Calu3 (cell line): ENCODE data around the gene MBD4. TPM values are rescaled to one million over a fixed set of nuclear protein-coding genes. Genes with fewer than 3 reads are reported as not detected.

Source experiments
- BruUV-seq: library from RNA; stranded (reverse); fragments of 400-500 nt; replicated peaks from 2 replicates; lab custom pipeline; 2021; lab: Mats Ljungman, UMichigan
- CTCF ChIA-PET: fragments of 300-600 bp; sonication (Branson Sonifier 250); formaldehyde crosslinking; loops from one replicate; lab custom pipeline; 2022; ENCODE audit warnings: antibody characterized with exemption; lab: Charles Lee
- DNase-seq: peaks from one replicate; pipeline ENCODE4 v3.0.0; 2022
- H3K27ac Mint-ChIP-seq: one replicate; pipeline ENCODE4 v1.8.0; 2022; ENCODE audit warnings: mixed read lengths; ENCODE audit not compliant: unreplicated experiment
- H3K27me3 Mint-ChIP-seq: one replicate; pipeline ENCODE4 v1.8.0; 2022; ENCODE audit warnings: mixed read lengths; ENCODE audit not compliant: unreplicated experiment
- H3K36me3 Mint-ChIP-seq: one replicate; pipeline ENCODE4 v1.8.0; 2022; ENCODE audit warnings: mild to moderate bottlenecking, moderate library complexity, mixed read lengths; ENCODE audit not compliant: insufficient read depth, unreplicated experiment
- H3K4me1 Mint-ChIP-seq: one replicate; pipeline ENCODE4 v1.8.0; 2022; ENCODE audit warnings: mild to moderate bottlenecking, low read depth, mixed read lengths; ENCODE audit not compliant: unreplicated experiment
- H3K4me3 Mint-ChIP-seq: one replicate; pipeline ENCODE4 v1.8.0; 2022; ENCODE audit warnings: mild to moderate bottlenecking, low read depth, moderate library complexity, mixed read lengths; ENCODE audit not compliant: unreplicated experiment
- H3K9me3 Mint-ChIP-seq: one replicate; pipeline ENCODE4 v1.8.0; 2022; ENCODE audit warnings: low read depth, mixed read lengths; ENCODE audit not compliant: unreplicated experiment
- intact Hi-C: fragments of 100-400 bp; cut with micrococcal nuclease; formaldehyde crosslinking; loops from one replicate; pipeline ENCODE4 v1.10.0; 2022; ENCODE audit not compliant: unreplicated experiment
- total RNA-seq: library from RNA; stranded (reverse); gene quantifications from 2 replicates; pipeline ENCODE4 v1.2.3, GENCODE V29; 2022
- TF ChIP-seq, protein P1 (sequence below): fragments of 200-600 bp; IDR thresholded peaks from one replicate; pipeline ENCODE4 v1.8.0; 2022; ENCODE audit warnings: antibody characterized with exemption; ENCODE audit not compliant: unreplicated experiment

MBD4 gene
- total RNA-seq, 1 experiment from 2014 or later, result 52.3 TPM

DNA sequence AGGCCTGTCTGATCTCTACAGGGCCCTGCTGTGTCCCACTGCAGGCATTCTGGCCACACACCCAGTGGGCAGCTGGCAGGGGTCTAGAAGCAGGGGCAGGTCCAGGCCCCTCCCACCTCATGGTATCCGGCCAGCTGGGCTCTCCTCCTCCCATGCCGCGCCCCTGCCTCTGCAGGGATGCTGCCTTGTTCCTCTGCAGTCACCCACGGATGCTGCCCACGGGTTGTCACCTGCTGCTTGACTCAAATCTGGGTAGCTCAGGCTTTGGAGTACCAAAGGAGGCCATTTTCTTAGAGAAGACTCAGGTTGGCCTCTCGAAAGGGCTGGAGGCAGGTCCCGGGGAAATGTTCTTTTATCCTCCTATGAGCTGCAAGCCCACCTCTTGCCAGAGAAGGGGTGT, 36.3 kb downstream of the MBD4 start:
- CTCF ChIA-PET, result interaction anchor here (1.0 kb wide), 1 partner anchor 20 kb away, joined by 3 read pairs; no protein-coding TSS in a partner anchor
- no peaks in the 10 kb centered on the region for H3K9me3 Mint-ChIP-seq

DNA sequence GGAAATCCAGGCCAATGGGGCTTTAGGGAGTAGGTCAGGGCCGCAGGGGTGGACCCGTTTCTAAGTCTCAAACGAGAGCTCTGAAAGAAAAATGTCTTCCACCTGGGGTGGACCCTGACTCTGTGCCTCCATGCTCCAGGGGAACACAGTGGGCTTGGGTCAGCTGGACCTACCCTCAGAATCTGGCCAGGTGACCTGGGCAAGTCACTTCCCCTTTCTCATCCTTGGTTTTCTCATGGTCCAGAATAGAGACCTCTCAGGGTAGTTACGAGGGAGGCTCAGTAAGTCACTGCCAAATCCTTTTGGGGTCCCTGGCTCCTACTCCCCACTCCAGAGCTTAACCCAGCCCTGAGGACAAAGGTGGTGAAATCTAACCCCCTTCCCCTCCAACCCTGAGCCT, 37.1 kb downstream of the MBD4 start:
- DNase-seq, result no peak
- no TSS peak for BruUV-seq
- no peak overlapping the region for H3K4me3 Mint-ChIP-seq
- TF ChIP-seq, protein P1, sequence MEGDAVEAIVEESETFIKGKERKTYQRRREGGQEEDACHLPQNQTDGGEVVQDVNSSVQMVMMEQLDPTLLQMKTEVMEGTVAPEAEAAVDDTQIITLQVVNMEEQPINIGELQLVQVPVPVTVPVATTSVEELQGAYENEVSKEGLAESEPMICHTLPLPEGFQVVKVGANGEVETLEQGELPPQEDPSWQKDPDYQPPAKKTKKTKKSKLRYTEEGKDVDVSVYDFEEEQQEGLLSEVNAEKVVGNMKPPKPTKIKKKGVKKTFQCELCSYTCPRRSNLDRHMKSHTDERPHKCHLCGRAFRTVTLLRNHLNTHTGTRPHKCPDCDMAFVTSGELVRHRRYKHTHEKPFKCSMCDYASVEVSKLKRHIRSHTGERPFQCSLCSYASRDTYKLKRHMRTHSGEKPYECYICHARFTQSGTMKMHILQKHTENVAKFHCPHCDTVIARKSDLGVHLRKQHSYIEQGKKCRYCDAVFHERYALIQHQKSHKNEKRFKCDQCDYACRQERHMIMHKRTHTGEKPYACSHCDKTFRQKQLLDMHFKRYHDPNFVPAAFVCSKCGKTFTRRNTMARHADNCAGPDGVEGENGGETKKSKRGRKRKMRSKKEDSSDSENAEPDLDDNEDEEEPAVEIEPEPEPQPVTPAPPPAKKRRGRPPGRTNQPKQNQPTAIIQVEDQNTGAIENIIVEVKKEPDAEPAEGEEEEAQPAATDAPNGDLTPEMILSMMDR, result no peak
- no peaks in the 10 kb centered on the region for H3K9me3 Mint-ChIP-seq
- no peak overlapping the region for H3K27ac Mint-ChIP-seq
- intact Hi-C loops, result no loop called here
- H3K4me1 Mint-ChIP-seq, result peaks cover 12% of the 10 kb centered on the region
- H3K27me3 Mint-ChIP-seq, result no peaks in the 10 kb centered on the region
- peaks cover 19% of the 10 kb centered on the region for H3K36me3 Mint-ChIP-seq
- CTCF ChIA-PET, result no interaction called here

More for the DNA sequence above, 36.3 kb downstream of the MBD4 start:
- intact Hi-C loops, result no loop called here
- no peak for DNase-seq
- H3K4me1 Mint-ChIP-seq, result peaks cover 4% of the 10 kb centered on the region
- no peak overlapping the region for H3K27ac Mint-ChIP-seq
- no TSS peak for BruUV-seq
- peaks cover 14% of the 10 kb centered on the region for H3K36me3 Mint-ChIP-seq
- no peak overlapping the region for H3K4me3 Mint-ChIP-seq
- no peaks in the 10 kb centered on the region for H3K27me3 Mint-ChIP-seq
- TF ChIP-seq, protein P1, result no peak

DNA sequence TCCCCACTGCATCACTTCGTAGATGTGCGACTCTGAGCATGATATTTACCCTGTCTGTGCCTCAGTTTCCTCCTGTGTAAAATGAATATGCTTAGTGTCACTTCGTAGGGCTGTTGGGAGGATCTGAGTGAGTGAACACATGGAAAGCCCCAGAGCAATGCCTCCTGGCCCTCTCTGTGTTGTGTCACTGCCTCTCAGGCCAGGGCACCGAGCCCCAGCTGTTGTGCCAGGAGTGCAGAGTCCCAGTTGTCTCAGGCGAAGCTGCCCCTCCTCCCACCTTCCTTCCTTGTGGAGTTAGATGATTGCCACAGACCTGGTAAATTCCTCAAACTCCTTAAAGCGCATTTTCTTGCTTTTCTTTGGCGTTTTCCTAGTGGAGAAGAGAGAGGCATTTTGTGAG, 37.5 kb downstream of the MBD4 start:
- Mint-ChIP-seq H3K4me3 (no peak overlapping the region), H3K27me3 (no peaks in the 10 kb centered on the region), H3K27ac (no peak overlapping the region), H3K9me3 (no peaks in the 10 kb centered on the region), H3K36me3 (peaks cover 23% of the 10 kb centered on the region), H3K4me1 (peaks cover 16% of the 10 kb centered on the region)
- BruUV-seq, result no TSS peak
- TF ChIP-seq, protein P1, result no peak
- intact Hi-C loops, result no loop called here
- no peak for DNase-seq
- CTCF ChIA-PET, result interaction anchor here (1.1 kb wide), 1 partner anchor 11 kb away, joined by 3 read pairs; no protein-coding TSS in a partner anchor

DNA sequence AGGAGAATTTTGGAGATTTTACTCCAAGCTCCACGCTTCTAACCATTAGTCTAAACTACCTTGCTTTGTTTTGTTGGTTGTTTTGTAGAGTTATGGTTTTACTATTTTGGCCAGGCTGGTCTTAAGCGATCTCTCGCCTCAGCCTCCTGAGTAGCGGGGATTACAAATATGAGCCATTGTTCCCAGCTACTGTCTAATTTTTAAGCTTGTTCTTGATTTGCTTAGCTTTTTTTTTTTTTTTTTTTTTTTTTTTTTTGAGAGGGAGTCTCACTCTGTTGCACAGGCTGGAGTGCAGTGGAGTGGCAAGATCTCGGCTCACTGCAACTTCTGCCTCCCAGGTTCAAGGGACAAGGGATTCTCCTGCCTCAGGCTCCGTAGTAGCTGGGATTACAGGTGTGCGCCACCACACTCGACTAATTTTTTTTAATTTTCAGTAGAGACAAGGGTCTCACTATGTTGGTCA, 39.8 kb downstream of the MBD4 start:
- CTCF ChIA-PET, result interaction anchor here (0.6 to 1.9 kb wide), 8 partner anchors 13 to 608 kb away, joined by 3 to 16 read pairs (median 3); no protein-coding TSS in a partner anchor
- intact Hi-C loops, result no loop called here
- H3K36me3 Mint-ChIP-seq, result peaks cover 31% of the 10 kb centered on the region
- no peaks in the 10 kb centered on the region for H3K9me3 Mint-ChIP-seq
- H3K27me3 Mint-ChIP-seq, result no peaks in the 10 kb centered on the region
- H3K4me3 Mint-ChIP-seq, result peak overlapping the region; percentile 89
- DNase-seq, result no peak
- H3K27ac Mint-ChIP-seq, result peak overlapping the region; percentile 88
- TF ChIP-seq, protein P1, result no peak
- no TSS peak for BruUV-seq
- peaks cover 25% of the 10 kb centered on the region for H3K4me1 Mint-ChIP-seq
